Panc1 (cell line): ENCODE data around the gene MAPK8IP3. TPM values are rescaled to one million over a fixed set of nuclear protein-coding genes. Genes with fewer than 3 reads are reported as not detected.
A peak's percentile ranks its signal among the peaks of the same experiment; 100 is the strongest.

ENCODE experiments used
- ATAC-seq: fragments of 200-7000 bp; cut with Tn5 transposase; 2 replicates; pipeline ENCODE4 v1.9.1; 2020; ENCODE audit warnings: mild to moderate bottlenecking, moderate library complexity
- BruUV-seq: library from RNA; stranded (reverse); fragments of 400-500 nt; replicated peaks from 2 replicates; lab custom pipeline; 2021; lab: Mats Ljungman, UMichigan
- CTCF ChIA-PET: fragments of 300-600 bp; sonication (Branson Sonifier 250); formaldehyde crosslinking; loops from one replicate; lab custom pipeline; 2022; ENCODE audit warnings: antibody characterized with exemption; lab: Charles Lee
- POLR2A ChIA-PET: fragments of 300-600 bp; sonication (Branson Sonifier 250); formaldehyde crosslinking; loops from one replicate; lab custom pipeline; 2022; ENCODE audit warnings: antibody characterized with exemption; lab: Charles Lee
- DNase-seq: peaks from one replicate; pipeline ENCODE4 v3.0.0-alpha.2; 2010; ENCODE audit warnings: low read depth, low spot score
- H3K27ac ChIP-seq: 2 replicates; pipeline ENCODE4 v1.5.1; 2011; ENCODE audit warnings: mild to moderate bottlenecking, low read length, inconsistent platforms
- H3K27me3 ChIP-seq: fragments of 200-500 bp; sonication (Bioruptor generic); 2 replicates; pipeline ENCODE4 v1.6.0; 2014; ENCODE audit warnings: low read length, inconsistent platforms; ENCODE audit not compliant: control insufficient read depth, insufficient read depth
- H3K36me3 ChIP-seq: fragments of 200-500 bp; sonication (Bioruptor generic); 2 replicates; pipeline ENCODE4 v1.5.1; 2014; ENCODE audit warnings: inconsistent platforms, mild to moderate bottlenecking, low read length, moderate library complexity; ENCODE audit not compliant: control insufficient read depth, insufficient read depth
- H3K4me1 ChIP-seq: 2 replicates; pipeline ENCODE4 v1.5.1; 2011; ENCODE audit warnings: inconsistent platforms, mild to moderate bottlenecking, low read length, moderate library complexity; ENCODE audit not compliant: control insufficient read depth, insufficient read depth
- H3K4me3 ChIP-seq, 2 experiments: 2 replicates each; pipeline ENCODE4 v1.5.1; 2011 to 2012; ENCODE audit warnings: low read depth in 2 of 2, low read length in 2 of 2, mild to moderate bottlenecking in 2 of 2, inconsistent platforms in 1 of 2, moderate library complexity in 1 of 2
- H3K9me3 ChIP-seq: fragments of 200-500 bp; sonication (Bioruptor generic); 2 replicates; pipeline ENCODE4 v1.5.1; 2014; ENCODE audit warnings: low read depth, mild to moderate bottlenecking, inconsistent platforms, low read length, moderate library complexity; ENCODE audit not compliant: control insufficient read depth, insufficient read depth
- POLR2AphosphoS5 ChIP-seq: IDR thresholded peaks from 2 replicates; pipeline ENCODE4 v1.6.1; 2012; ENCODE audit warnings: mild to moderate bottlenecking, low read depth, low read length, moderate library complexity
- SIN3A ChIP-seq: IDR thresholded peaks from 2 replicates; pipeline ENCODE4 v1.6.1; 2012; ENCODE audit warnings: low read depth, mild to moderate bottlenecking, low read length, moderate library complexity, borderline replicate concordance; ENCODE audit not compliant: insufficient read depth
- TCF7L2 ChIP-seq: IDR thresholded peaks from 2 replicates; pipeline ENCODE4 v1.6.1; 2011; ENCODE audit warnings: mild to moderate bottlenecking, low read depth, low read length, inconsistent platforms
- in situ Hi-C: cut with HindIII; loops from 2 replicates; pipeline ENCODE4 v1.10.0; 2016; ENCODE audit warnings: low sequenced_read_pairs, low pct_unique_long_range_greater_than_20kb
- intact Hi-C: fragments of 100-400 bp; cut with micrococcal nuclease; formaldehyde crosslinking; loops from one replicate; pipeline ENCODE4 v1.10.0; 2022; ENCODE audit not compliant: unreplicated experiment
- total RNA-seq: library from RNA; stranded (reverse); gene quantifications from one replicate; pipeline ENCODE4 v1.2.1, GENCODE V29; 2021; ENCODE audit not compliant: unreplicated experiment
- TF ChIP-seq, protein P1 (sequence below), 2 experiments: IDR thresholded peaks; 2 replicates each; pipeline ENCODE4 v1.6.1; 2011 to 2012; ENCODE audit warnings: low read depth in 2 of 2, control low read depth in 1 of 2, low read length in 1 of 2, mild to moderate bottlenecking in 1 of 2, moderate library complexity in 1 of 2; ENCODE audit not compliant: insufficient read depth in 1 of 2
- TF ChIP-seq, protein P2 (sequence below): fragments of 450-650 bp; IDR thresholded peaks from 2 replicates; pipeline ENCODE4 v1.5.1; 2017; ENCODE audit warnings: mild to moderate bottlenecking

The MAPK8IP3 gene
- total RNA-seq, 1 experiment from 2014 or later: 108 TPM

DNA sequence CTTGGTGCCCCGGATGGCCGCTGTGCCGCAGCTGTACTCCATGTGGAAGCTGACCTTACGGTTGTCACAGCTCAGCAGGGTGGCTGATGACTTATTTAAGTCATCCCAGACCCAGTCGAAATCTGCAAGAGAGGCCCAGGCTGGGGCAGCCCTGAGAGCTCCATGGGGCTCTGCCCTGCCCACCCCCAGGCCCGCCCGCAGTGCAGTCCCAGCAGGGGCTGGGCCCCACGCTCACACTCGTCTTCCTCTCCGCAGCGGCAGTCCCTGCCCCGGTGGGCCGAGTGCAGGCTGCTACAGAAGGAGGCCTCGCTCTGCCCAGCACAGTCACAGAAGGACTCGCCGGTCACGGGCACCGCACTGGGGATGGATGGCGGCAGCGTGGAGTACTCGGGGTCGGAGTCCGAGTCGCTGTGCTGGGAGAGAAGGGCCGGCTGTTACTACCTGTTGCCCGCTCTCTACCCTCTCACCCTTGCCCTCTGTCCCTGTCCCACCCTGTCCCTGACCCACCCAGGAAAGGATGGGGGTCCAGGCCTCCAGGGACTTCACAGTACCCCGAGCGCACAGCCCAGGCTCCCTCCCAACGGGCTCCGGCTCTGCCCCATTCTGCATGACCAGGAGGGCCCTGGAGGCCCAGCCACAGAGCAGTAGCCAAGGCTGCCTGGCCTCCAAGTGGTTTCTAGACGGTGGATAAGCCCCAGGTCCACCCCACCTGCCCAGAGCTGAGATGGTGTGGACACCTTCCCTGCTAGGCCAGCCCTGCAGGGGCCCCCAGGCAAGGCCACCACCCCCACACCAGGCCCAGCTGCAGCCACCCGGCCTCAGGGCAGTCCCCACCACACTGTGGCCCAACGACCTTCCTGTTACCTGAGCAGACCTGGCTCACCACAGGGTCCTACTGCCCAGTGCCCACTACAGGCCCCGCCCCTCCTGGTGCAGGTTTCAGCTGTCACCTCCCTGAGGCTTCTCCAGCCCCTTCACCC, 72.5 kb downstream of the MAPK8IP3 start:
- CTCF ChIA-PET: no interaction called here
- Histone ChIP-seq H3K27ac (peak overlapping the region; percentile 77), H3K4me1 (peaks cover 61% of the 10 kb centered on the region), H3K4me3 (no peak overlapping the region), H3K27me3 (no peaks in the 10 kb centered on the region), H3K9me3 (no peaks in the 10 kb centered on the region), H3K36me3 (peaks cover 3% of the 10 kb centered on the region; the same call in 1 of the 2 replicates)
- DNase-seq (no peak), ATAC-seq (peak; percentile 2)
- in situ Hi-C loops (no loop called here), intact Hi-C loops (loop anchor here (10.0 kb wide), 1 partner anchor 1094 kb away; the partner anchor contains the start of genes JMJD8 and STUB1)
- BruUV-seq: no TSS peak
- POLR2A ChIA-PET: no interaction called here
- TF ChIP-seq POLR2AphosphoS5 (0 out of 2 replicates have a peak, but pooled peaks have one; percentile 9), TCF7L2 (no peak), SIN3A (peak; percentile 56; the same call in 1 of the 2 replicates)
- TF ChIP-seq, protein P1, sequence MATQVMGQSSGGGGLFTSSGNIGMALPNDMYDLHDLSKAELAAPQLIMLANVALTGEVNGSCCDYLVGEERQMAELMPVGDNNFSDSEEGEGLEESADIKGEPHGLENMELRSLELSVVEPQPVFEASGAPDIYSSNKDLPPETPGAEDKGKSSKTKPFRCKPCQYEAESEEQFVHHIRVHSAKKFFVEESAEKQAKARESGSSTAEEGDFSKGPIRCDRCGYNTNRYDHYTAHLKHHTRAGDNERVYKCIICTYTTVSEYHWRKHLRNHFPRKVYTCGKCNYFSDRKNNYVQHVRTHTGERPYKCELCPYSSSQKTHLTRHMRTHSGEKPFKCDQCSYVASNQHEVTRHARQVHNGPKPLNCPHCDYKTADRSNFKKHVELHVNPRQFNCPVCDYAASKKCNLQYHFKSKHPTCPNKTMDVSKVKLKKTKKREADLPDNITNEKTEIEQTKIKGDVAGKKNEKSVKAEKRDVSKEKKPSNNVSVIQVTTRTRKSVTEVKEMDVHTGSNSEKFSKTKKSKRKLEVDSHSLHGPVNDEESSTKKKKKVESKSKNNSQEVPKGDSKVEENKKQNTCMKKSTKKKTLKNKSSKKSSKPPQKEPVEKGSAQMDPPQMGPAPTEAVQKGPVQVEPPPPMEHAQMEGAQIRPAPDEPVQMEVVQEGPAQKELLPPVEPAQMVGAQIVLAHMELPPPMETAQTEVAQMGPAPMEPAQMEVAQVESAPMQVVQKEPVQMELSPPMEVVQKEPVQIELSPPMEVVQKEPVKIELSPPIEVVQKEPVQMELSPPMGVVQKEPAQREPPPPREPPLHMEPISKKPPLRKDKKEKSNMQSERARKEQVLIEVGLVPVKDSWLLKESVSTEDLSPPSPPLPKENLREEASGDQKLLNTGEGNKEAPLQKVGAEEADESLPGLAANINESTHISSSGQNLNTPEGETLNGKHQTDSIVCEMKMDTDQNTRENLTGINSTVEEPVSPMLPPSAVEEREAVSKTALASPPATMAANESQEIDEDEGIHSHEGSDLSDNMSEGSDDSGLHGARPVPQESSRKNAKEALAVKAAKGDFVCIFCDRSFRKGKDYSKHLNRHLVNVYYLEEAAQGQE (IDR thresholded peaks at IDR 0.05; ENCODE audit: insufficient read depth in 1 of 2, low read depth in 2 of 2, low read length in 1 of 2): 0 out of 4 replicates have a peak, but pooled peaks of 1 of the 2 experiments have one; percentile 14
- TF ChIP-seq, protein P2, sequence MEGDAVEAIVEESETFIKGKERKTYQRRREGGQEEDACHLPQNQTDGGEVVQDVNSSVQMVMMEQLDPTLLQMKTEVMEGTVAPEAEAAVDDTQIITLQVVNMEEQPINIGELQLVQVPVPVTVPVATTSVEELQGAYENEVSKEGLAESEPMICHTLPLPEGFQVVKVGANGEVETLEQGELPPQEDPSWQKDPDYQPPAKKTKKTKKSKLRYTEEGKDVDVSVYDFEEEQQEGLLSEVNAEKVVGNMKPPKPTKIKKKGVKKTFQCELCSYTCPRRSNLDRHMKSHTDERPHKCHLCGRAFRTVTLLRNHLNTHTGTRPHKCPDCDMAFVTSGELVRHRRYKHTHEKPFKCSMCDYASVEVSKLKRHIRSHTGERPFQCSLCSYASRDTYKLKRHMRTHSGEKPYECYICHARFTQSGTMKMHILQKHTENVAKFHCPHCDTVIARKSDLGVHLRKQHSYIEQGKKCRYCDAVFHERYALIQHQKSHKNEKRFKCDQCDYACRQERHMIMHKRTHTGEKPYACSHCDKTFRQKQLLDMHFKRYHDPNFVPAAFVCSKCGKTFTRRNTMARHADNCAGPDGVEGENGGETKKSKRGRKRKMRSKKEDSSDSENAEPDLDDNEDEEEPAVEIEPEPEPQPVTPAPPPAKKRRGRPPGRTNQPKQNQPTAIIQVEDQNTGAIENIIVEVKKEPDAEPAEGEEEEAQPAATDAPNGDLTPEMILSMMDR: no peak

DNA sequence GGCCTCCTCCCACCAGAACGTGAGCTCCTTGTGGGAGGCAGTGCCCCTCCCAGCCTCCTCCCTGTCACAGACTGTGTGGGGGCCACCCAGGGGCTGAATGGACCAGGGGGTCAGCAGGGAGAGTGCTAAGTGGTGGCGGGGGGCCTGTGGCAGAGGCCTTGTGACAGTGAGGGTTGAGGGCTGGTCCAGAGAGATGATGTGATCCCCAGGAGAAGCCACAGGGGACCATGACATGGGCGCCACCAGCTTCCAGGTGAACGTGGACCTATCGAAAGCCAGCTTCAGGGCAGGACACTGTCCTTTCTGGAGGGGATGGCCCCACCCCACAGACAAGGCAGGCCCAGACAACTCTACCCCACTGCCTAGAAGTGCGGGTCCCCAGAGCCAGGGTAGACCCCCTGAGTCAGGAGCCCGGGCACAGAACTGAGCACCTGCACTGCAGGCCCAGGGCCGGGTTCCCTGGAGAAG, 73.3 kb downstream of the MAPK8IP3 start:
- no TSS peak for BruUV-seq
- ChIA-PET CTCF (no interaction called here), POLR2A (no interaction called here)
- Histone ChIP-seq H3K4me1 (peaks cover 58% of the 10 kb centered on the region), H3K27me3 (no peaks in the 10 kb centered on the region), H3K36me3 (peaks cover 3% of the 10 kb centered on the region; the same call in 1 of the 2 replicates), H3K4me3 (no peak overlapping the region), H3K27ac (peak overlapping the region; percentile 77; the same call in 1 of the 2 replicates), H3K9me3 (no peaks in the 10 kb centered on the region)
- no peak for TF ChIP-seq TCF7L2
- TF ChIP-seq, protein P2: no peak
- TF ChIP-seq SIN3A: peak; percentile 60; the same call in 1 of the 2 replicates
- TF ChIP-seq POLR2AphosphoS5: no peak; the same call in 1 of the 2 replicates
- TF ChIP-seq, protein P1 (IDR thresholded peaks at IDR 0.05; ENCODE audit: insufficient read depth in 1 of 2, low read depth in 2 of 2, low read length in 1 of 2): no peak
- ATAC-seq (no peak), DNase-seq (no peak)
- intact Hi-C loops (loop anchor here (10.0 kb wide), 1 partner anchor 1094 kb away; the partner anchor contains the start of genes JMJD8 and STUB1), in situ Hi-C loops (no loop called here)
